Hematopoietic multipotent progenitor cell treated with erythropoietin and hydrocortisone succinate and interleukin-3 and kit ligand, for 8 days (in vitro differentiated cells): ENCODE measurements around the gene LGALS13.

Experiments used
- DNase-seq: peaks from one replicate; pipeline ENCODE4 v3.0.0-alpha.2; 2015

LGALS13 gene

DNA sequence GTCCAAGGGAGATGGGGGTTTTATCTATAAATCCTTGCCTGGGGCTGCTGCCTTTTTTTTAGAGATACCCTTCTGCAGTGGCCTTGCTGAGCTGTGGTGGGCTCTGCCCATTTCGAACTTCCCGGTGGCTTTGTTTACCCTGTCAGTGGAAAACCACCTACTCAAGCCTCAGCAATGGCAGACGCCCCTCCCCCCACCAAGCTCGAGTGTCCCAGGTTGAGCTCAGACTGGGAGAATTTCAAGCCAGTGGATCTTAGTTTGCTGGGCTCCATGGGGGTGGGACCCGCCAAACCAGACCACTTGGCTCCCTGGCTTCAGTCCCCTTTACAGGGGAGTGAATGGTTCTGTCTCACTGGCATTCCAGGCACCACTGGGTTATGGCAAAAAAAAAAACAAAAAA, 21.6 kb downstream of the LGALS13 start:
- no peak for DNase-seq

DNA sequence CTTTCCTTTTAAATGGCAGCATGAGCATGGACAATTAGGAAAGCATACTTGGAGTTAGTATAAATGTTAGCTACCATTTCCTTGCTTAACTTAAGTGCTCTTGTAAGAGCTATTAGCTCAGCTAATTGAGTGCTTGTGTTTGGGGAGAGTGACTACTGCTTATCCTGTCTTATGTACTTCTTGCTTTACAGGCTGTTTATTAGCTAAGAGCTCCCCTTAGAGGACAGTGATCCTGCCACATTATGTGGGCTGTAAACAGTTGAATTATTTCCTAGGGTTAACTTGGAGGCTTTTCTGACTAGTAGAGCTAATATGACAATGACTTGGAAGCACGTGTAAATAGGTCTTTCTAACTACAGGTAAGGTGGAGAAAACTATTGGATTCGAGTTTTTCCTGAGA, 25.3 kb downstream of the LGALS13 start:
- DNase-seq: peak; percentile 8

DNA sequence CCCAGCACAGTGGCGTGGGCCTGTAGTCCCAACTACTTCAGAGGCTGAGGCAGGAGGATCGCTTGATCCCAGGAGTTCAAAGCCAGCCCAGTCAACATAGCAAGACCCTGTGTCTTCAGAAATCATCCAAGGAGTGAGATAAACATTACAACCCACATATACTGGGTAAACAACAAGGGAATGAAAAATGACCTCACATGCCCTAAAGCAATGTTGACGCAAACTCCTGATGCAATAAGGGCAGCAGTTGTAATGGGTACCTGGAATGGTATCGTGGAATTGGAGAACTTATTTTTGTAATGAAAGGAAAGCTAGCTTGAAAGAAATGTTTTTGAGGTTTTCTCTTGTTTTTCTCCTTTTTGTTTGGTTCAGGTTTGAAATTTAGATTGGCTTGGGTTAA, 28.9 kb downstream of the LGALS13 start:
- DNase-seq: no peak

DNA sequence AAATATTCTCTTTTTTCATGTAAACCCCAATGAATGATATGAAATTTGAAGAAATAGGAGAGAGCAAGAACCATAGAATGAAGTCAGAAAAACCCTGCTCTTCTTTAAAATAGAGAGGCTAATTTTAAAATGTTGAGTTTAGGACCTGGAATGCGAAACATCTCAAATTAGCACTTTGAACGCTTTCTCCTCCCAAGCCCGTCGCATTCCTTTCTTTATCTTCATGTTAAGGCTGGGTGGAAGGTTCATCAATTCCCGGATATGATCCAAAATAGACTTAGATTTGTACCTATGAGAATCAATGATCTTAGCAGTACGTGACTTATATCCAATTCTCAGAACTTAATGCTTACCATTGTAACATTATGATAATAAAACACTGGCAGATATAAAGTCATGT, 29.3 kb downstream of the LGALS13 start:
- DNase-seq: no peak

DNA sequence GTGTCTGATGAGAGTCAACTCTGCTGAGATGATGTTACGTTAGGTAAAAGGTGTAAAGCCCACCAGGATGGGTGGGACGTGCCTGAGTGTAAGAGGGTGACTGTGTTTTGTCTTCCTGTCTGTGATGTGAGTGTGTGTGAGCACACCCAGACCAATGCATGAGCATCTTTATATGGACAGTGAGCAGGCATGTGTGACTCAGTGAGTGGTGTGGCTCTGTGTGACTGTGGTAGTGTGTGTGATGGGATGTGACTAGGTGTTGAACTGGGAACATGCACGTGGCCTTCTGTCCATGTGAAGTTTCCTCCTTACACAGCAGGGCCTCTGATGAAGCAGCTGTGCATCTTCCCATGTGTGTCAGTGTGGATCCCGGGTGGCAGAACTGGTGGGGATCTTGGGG, 35.6 kb downstream of the LGALS13 start:
- DNase-seq: no peak

DNA sequence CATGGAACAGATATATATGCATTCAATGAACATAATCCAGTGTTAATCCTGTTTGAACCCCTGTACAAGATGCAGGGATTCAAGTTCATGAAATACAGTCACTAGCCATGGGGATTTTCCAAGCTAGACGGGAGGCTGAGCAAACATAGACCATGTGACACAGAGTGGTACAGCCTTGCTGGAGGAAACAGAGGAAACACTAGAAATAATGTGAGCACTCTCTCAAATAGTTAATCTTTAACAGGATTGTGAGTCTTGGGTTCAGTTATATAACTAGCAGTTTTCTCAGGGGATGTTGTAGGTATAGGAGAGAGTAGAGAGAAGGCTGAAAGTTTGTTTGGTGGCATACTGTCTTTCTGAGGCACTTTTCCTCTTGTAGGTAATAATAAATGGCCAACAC, 39.4 kb downstream of the LGALS13 start:
- DNase-seq: no peak

DNA sequence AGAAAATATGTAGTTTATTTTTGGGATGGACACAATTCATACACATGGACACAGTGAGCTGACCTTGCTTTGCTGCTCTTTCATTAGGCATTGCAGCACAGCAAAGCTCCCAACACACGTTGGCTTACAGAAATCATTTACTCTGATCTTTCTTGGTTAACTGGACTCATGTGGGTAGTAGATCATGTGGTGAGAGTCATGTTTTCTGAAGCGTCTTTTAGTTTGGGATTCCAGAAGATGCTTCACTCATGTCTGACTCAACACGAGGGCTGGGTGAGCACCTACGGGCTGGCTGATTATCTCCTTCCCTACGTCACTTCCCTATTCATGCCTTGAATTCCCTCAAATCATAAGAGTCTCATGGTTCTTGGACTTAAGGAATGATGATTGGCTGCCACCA, 41.3 kb downstream of the LGALS13 start:
- DNase-seq: no peak

DNA sequence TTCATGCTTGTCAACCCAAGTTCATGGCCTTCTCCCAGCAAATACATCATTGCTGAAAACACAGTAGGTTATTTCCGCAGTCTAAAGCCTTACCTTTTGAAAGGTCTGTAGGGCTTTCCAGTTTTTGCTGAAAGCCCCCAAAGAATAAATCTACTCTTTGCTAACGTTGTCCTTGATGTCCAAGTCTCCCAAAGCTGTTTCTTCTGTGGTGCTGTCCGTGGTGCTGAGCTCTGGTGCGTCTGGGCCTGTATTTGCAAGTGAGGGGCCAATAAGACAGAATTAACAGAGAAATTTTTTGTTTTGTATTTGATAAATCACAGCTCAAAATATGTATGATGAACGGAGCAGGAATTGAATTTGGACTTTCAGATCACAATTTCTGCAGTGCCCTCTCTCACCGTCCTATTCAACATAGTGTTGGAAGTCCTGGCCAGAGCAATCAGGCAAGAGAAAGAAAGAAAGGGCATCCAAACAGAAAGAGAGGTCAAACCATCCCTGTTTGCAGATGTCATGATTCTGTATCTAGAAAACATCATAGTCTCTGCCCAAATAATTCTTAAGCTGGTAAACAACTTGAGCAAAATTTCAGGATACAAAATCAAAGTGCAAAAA, 43.6 kb downstream of the LGALS13 start:
- DNase-seq: peak; percentile 18

DNA sequence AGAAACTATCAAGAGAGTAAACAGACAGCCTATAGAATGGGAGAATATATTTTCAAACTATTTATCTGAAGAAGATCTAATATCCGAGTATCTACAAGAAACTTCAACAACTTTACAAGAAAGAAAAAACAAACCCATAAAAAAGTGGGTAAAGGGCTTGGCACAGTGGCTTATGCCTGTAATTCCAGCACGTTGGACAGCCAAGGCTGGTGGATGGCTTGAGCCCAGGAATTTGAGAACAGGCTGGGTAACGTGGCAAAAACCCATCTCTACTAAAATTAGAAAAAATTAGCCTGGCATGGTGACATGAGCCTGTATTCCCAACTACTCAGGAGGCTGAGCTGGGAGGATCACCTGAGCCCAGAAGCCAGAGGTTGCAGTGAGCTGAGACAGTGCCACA, 45.6 kb downstream of the LGALS13 start:
- DNase-seq: no peak

DNA sequence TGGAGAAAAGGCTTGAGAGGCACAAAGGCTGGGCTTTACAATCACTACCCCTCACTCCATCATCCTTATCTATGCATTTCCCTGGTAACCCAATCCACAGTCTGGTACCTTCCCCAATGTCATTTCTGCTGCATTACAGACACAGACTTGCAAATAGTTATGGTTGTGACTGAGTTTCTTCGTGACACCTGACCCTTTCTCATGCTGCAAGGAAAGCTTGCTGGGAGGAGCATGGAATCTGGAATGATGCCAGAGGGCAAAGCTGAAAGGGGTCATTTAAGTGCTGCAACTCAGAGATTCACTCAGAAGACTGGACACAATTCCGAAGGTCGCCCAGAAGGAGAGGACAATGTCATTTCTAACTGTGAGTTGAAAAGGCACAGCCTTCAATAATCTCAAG, 53.3 kb downstream of the LGALS13 start, which contains the start of gene LGALS16:
LGALS16 (plus strand) TSS at position 301 of the 400 bp plus-strand sequence; CDS start at position 350, 49 bp downstream.
- DNase-seq: no peak
